NT2/D1 (cell line): ENCODE data around the gene PTPRJ.

ENCODE experiments used
- SUZ12 ChIP-seq: IDR thresholded peaks from 2 replicates; pipeline ENCODE4 v1.6.1; 2011; ENCODE audit not compliant: insufficient read length, insufficient read depth; ENCODE audit errors: extremely low read depth
- YY1 ChIP-seq: IDR thresholded peaks from 2 replicates; pipeline ENCODE4 v1.6.1; 2011; ENCODE audit not compliant: insufficient read length, insufficient read depth

GRCh38 chr11:48073031-48073861 is 92.9 kb downstream of the PTPRJ start:
- TF ChIP-seq YY1 (no peak), SUZ12 (no peak)
